ENCODE results near the gene C10orf62.

DNA sequence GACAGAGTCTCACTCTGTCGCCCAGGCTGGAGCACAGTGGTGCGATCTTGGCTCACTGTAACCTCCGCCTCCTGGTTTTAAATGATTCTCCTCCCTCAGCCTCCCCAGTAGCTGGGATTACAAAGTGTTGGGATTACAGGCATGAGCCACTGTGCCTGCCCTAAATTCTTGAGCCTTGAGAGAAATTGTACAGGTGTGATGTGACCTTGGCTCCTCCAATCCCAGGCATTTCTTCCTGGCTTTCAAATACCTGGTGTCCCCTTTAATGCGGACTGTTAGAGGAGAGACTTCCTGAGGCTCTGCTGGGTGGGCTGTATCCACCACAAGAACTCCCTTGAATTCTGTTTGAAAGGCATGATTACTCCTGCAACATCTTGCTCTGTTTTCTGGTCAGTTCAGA lies 28.8 kb downstream of the C10orf62 start:
- TF ChIP-seq CTCF (IDR thresholded peaks at IDR 0.05) (no peak), POLR2A (IDR thresholded peaks at IDR 0.05) (no peak), POLR2AphosphoS5 (IDR thresholded peaks at IDR 0.05) (no peak), EP300 (IDR thresholded peaks at IDR 0.05; ENCODE audit: low read depth) (no peak)

Measured in transverse colon (tissue), 4 donors.